ENCODE results near the gene LRRC46. TPM values are rescaled to one million over a fixed set of nuclear protein-coding genes. Genes with fewer than 3 reads are reported as not detected.

The LRRC46 gene
- total and polyA plus RNA-seq, 10 of the 15 experiments (the other 5 are each of a cell fraction or from before 2014, with no cell fraction given), result 0.15 to 1.8 (median 0.38) TPM; not detected in 1

DNA sequence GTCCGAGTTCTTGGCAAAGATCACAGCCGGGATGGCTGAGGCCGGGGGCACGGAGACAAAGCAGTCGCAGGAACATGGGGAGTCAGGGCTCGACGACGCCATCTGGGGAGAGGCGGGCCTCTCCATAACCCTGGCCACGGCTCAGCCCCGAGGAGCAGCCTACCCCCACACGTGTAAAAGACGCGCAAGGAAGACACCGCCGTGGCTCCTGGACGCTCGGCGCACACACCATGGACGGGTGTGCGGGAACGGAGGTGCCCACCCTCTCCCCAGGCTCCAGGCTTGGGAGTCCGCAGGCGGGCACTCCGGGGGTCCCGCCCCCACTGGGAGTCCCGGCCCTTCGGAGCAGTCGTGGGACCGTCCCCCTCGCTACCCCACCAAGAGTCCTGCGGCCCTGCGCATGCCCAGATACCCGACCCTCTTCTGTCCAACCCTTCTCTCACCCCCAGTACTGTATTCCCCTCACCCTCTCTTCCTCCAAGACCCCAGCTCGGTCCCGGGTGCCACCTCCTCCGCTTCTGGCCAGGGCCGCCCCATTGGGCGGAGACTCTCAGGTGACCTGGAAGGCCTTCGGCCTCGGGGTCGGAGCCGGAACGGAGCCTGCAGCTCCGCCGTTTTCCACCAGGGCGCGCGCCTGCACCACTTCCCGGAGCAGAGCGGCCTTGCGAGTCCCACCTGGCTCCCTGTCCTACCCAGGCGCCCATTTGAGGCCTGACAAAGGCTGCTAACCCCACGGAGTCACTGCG is 9.4 kb downstream of the LRRC46 start, which contains the start of gene SCRN2 (continued):
- TF ChIP-seq STAT3 (IDR thresholded peaks at IDR 0.05; ENCODE audit: low read depth, low read length) (no peak), SUPT20H (IDR thresholded peaks at IDR 0.05; ENCODE audit: borderline replicate concordance, control insufficient read depth, low read depth, low read length) (no peak), SREBF1 (IDR thresholded peaks at IDR 0.05; ENCODE audit: low read length) (no peak; the same call in 1 of the 2 replicates), RB1 (IDR thresholded peaks at IDR 0.05; ENCODE audit: borderline replicate concordance) (no peak), NBN (IDR thresholded peaks at IDR 0.05) (peak; percentile 88), CBFB (IDR thresholded peaks at IDR 0.05; ENCODE audit: low read depth) (no peak), PAX5 (IDR thresholded peaks at IDR 0.05; ENCODE audit: borderline replicate concordance, low read depth, low read length) (peak; percentile 35; the same call in 1 of the 2 replicates), TCF3 (IDR thresholded peaks at IDR 0.05; ENCODE audit: borderline replicate concordance, insufficient read depth, low read depth, low read length) (peak; percentile 57; the same call in 1 of the 2 replicates), RFX5 (IDR thresholded peaks at IDR 0.05; ENCODE audit: low read depth, low read length) (0 out of 2 replicates have a peak, but pooled peaks have one; percentile 28), IKZF1 (conservative IDR thresholded peaks at IDR 0.05) (peak; percentile 51), SRF (IDR thresholded peaks at IDR 0.05; ENCODE audit: low read depth in 2 of 2, low read length in 2 of 2) (no peak), NFYA (IDR thresholded peaks at IDR 0.05; ENCODE audit: borderline replicate concordance, low read depth, low read length) (no peak), NR2F1 (conservative IDR thresholded peaks at IDR 0.05) (peak; percentile 84), CHD2 (IDR thresholded peaks at IDR 0.05; ENCODE audit: borderline replicate concordance, low read depth, low read length) (peak; percentile 55; the same call in 1 of the 2 replicates), GATAD2B (conservative IDR thresholded peaks at IDR 0.05; ENCODE audit: low read depth) (peak; percentile 85)
- TF ChIP-seq, protein P1, sequence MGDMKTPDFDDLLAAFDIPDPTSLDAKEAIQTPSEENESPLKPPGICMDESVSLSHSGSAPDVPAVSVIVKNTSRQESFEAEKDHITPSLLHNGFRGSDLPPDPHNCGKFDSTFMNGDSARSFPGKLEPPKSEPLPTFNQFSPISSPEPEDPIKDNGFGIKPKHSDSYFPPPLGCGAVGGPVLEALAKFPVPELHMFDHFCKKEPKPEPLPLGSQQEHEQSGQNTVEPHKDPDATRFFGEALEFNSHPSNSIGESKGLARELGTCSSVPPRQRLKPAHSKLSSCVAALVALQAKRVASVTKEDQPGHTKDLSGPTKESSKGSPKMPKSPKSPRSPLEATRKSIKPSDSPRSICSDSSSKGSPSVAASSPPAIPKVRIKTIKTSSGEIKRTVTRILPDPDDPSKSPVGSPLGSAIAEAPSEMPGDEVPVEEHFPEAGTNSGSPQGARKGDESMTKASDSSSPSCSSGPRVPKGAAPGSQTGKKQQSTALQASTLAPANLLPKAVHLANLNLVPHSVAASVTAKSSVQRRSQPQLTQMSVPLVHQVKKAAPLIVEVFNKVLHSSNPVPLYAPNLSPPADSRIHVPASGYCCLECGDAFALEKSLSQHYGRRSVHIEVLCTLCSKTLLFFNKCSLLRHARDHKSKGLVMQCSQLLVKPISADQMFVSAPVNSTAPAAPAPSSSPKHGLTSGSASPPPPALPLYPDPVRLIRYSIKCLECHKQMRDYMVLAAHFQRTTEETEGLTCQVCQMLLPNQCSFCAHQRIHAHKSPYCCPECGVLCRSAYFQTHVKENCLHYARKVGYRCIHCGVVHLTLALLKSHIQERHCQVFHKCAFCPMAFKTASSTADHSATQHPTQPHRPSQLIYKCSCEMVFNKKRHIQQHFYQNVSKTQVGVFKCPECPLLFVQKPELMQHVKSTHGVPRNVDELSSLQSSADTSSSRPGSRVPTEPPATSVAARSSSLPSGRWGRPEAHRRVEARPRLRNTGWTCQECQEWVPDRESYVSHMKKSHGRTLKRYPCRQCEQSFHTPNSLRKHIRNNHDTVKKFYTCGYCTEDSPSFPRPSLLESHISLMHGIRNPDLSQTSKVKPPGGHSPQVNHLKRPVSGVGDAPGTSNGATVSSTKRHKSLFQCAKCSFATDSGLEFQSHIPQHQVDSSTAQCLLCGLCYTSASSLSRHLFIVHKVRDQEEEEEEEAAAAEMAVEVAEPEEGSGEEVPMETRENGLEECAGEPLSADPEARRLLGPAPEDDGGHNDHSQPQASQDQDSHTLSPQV (IDR thresholded peaks at IDR 0.05), result 0 out of 2 replicates have a peak, but pooled peaks have one; percentile 72
- TF ChIP-seq, protein P2, sequence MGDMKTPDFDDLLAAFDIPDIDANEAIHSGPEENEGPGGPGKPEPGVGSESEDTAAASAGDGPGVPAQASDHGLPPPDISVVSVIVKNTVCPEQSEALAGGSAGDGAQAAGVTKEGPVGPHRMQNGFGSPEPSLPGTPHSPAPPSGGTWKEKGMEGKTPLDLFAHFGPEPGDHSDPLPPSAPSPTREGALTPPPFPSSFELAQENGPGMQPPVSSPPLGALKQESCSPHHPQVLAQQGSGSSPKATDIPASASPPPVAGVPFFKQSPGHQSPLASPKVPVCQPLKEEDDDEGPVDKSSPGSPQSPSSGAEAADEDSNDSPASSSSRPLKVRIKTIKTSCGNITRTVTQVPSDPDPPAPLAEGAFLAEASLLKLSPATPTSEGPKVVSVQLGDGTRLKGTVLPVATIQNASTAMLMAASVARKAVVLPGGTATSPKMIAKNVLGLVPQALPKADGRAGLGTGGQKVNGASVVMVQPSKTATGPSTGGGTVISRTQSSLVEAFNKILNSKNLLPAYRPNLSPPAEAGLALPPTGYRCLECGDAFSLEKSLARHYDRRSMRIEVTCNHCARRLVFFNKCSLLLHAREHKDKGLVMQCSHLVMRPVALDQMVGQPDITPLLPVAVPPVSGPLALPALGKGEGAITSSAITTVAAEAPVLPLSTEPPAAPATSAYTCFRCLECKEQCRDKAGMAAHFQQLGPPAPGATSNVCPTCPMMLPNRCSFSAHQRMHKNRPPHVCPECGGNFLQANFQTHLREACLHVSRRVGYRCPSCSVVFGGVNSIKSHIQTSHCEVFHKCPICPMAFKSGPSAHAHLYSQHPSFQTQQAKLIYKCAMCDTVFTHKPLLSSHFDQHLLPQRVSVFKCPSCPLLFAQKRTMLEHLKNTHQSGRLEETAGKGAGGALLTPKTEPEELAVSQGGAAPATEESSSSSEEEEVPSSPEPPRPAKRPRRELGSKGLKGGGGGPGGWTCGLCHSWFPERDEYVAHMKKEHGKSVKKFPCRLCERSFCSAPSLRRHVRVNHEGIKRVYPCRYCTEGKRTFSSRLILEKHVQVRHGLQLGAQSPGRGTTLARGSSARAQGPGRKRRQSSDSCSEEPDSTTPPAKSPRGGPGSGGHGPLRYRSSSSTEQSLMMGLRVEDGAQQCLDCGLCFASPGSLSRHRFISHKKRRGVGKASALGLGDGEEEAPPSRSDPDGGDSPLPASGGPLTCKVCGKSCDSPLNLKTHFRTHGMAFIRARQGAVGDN (IDR thresholded peaks at IDR 0.05), result peak; percentile 91
- TF ChIP-seq, protein P3, sequence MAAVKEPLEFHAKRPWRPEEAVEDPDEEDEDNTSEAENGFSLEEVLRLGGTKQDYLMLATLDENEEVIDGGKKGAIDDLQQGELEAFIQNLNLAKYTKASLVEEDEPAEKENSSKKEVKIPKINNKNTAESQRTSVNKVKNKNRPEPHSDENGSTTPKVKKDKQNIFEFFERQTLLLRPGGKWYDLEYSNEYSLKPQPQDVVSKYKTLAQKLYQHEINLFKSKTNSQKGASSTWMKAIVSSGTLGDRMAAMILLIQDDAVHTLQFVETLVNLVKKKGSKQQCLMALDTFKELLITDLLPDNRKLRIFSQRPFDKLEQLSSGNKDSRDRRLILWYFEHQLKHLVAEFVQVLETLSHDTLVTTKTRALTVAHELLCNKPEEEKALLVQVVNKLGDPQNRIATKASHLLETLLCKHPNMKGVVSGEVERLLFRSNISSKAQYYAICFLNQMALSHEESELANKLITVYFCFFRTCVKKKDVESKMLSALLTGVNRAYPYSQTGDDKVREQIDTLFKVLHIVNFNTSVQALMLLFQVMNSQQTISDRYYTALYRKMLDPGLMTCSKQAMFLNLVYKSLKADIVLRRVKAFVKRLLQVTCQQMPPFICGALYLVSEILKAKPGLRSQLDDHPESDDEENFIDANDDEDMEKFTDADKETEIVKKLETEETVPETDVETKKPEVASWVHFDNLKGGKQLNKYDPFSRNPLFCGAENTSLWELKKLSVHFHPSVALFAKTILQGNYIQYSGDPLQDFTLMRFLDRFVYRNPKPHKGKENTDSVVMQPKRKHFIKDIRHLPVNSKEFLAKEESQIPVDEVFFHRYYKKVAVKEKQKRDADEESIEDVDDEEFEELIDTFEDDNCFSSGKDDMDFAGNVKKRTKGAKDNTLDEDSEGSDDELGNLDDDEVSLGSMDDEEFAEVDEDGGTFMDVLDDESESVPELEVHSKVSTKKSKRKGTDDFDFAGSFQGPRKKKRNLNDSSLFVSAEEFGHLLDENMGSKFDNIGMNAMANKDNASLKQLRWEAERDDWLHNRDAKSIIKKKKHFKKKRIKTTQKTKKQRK (IDR thresholded peaks at IDR 0.05; ENCODE audit: low read depth, low read length), result no peak
